ENCODE measurements around the gene AK6.

AK6 gene

GRCh38 chr5:69367697-69368279, 1.5 kb downstream of the AK6 start:
- CTCF ChIA-PET: no interaction called here
- no peak for DNase-seq (ENCODE audit: extremely low spot score)
- no peak for TF ChIP-seq CTCF (IDR thresholded peaks at IDR 0.05; ENCODE audit: control extremely low read depth, extremely low read depth, low read depth, missing control alignments)
- POLR2A ChIA-PET: interaction anchor here (0.7 kb wide), 1 partner anchor 32 kb away, joined by 9 read pairs; no protein-coding TSS in a partner anchor

DNA sequence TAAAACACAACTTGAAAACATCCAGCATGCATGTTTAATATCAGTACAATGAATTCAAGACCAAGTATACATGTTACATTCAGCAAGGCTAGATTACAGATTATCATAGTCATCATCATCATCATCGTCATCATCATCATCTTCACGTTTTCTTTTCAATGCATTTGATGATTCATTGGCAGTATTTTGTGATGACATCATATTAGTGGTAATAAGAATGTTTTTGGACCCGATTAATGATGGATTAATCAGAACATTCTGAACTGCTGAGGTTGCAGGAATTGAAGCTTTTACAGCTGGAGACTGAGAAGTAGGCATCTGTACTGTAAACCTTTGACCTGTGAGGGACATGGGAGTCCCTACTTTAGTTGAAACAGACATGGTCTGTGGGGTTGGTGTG, 4.5 kb downstream of the AK6 start:
- no peak for DNase-seq (ENCODE audit: extremely low spot score)
- CTCF ChIA-PET: no interaction called here
- no peak for TF ChIP-seq CTCF (IDR thresholded peaks at IDR 0.05; ENCODE audit: control extremely low read depth, extremely low read depth, low read depth, missing control alignments)
- POLR2A ChIA-PET: no interaction called here

GRCh38 chr5:69364414-69364813, 4.9 kb downstream of the AK6 start:
- ChIA-PET POLR2A (no interaction called here), CTCF (no interaction called here)
- DNase-seq (ENCODE audit: extremely low spot score): peak; percentile 26
- TF ChIP-seq CTCF (IDR thresholded peaks at IDR 0.05; ENCODE audit: control extremely low read depth, extremely low read depth, low read depth, missing control alignments): peak; percentile 10

- CTCF ChIA-PET: interaction anchor here (0.9 kb wide), 1 partner anchor 19 kb away, joined by 3 read pairs; no protein-coding TSS in a partner anchor
- POLR2A ChIA-PET: no interaction called here
Observed at GRCh38 chr5:69360442-69360841, 8.9 kb downstream of the AK6 start.

GRCh38 chr5:69359699-69360098, 9.6 kb downstream of the AK6 start:
- ChIA-PET CTCF (interaction anchor here (0.8 kb wide), 1 partner anchor 27 kb away, joined by 3 read pairs; the partner anchor contains the start of gene CCDC125), POLR2A (interaction anchor here (0.6 kb wide), 1 partner anchor 13 kb away, joined by 3 read pairs; no protein-coding TSS in a partner anchor)
- no peak for DNase-seq (ENCODE audit: extremely low spot score)

More at GRCh38 chr5:69360442-69360841, 8.9 kb downstream of the AK6 start:
- no peak for DNase-seq (ENCODE audit: extremely low spot score)
- no peak for TF ChIP-seq CTCF (IDR thresholded peaks at IDR 0.05; ENCODE audit: control extremely low read depth, extremely low read depth, low read depth, missing control alignments)

GRCh38 chr5:69350664-69351063, 18.7 kb downstream of the AK6 start:
- no peak for TF ChIP-seq CTCF (IDR thresholded peaks at IDR 0.05; ENCODE audit: control extremely low read depth, extremely low read depth, low read depth, missing control alignments)
- POLR2A ChIA-PET: no interaction called here
- CTCF ChIA-PET: no interaction called here
- DNase-seq (ENCODE audit: extremely low spot score): no peak

More at GRCh38 chr5:69359699-69360098, 9.6 kb downstream of the AK6 start:
- TF ChIP-seq CTCF (IDR thresholded peaks at IDR 0.05; ENCODE audit: control extremely low read depth, extremely low read depth, low read depth, missing control alignments): no peak
